ENCODE data around the gene CNTD1.

GRCh38 chr17:42779304-42779935 is 19.2 kb upstream of the CNTD1 start:
- TF ChIP-seq CTCF (IDR thresholded peaks at IDR 0.05) = no peak
- TF ChIP-seq POLR2A (IDR thresholded peaks at IDR 0.05) = no peak
- TF ChIP-seq EP300 (IDR thresholded peaks at IDR 0.05) = no peak

All from tibial nerve (tissue), 4 donors.